Keratinocyte (primary cell): ENCODE results near the gene RGS3. TPM values are rescaled to one million over a fixed set of nuclear protein-coding genes. Genes with fewer than 3 reads are reported as not detected.

ENCODE experiments used
- DNase-seq: peaks from one replicate; pipeline ENCODE4 v3.0.0-alpha.2; 2011; ENCODE audit warnings: low read depth, missing footprints, low spot score
- FAIRE-seq: peaks from 2 replicates; lab custom pipeline; 2011; peaks lifted over from hg19 to GRCh38; lab: Jason Lieb, UNC
- H2AFZ ChIP-seq: 2 replicates; pipeline ENCODE4 v1.6.0; 2012; ENCODE audit warnings: low read length, control low read depth, inconsistent platforms; ENCODE audit not compliant: control insufficient read depth
- H3K27ac ChIP-seq: 2 replicates; pipeline ENCODE4 v1.5.1; 2011; ENCODE audit warnings: low read length; ENCODE audit not compliant: control insufficient read depth, insufficient read depth
- H3K27me3 ChIP-seq: 3 replicates; pipeline ENCODE4 v1.6.0; 2011; ENCODE audit warnings: low read length; ENCODE audit not compliant: control insufficient read depth, insufficient read depth; ENCODE audit errors: extremely low read depth
- H3K36me3 ChIP-seq, 2 experiments: 2 replicates in 1 of 2; 3 replicates in 1 of 2; pipeline ENCODE4 v1.5.1; 2011; ENCODE audit warnings: low read length in 2 of 2, mild to moderate bottlenecking in 1 of 2; ENCODE audit not compliant: control insufficient read depth in 2 of 2, insufficient read depth in 2 of 2; ENCODE audit errors: extremely low read depth in 1 of 2
- H3K4me1 ChIP-seq: 3 replicates; pipeline ENCODE4 v1.5.1; 2011; ENCODE audit warnings: low read length; ENCODE audit not compliant: control insufficient read depth, insufficient read depth; ENCODE audit errors: extremely low read depth
- H3K4me2 ChIP-seq: 3 replicates; pipeline ENCODE4 v1.6.0; 2011; ENCODE audit warnings: low read depth, low read length; ENCODE audit not compliant: control insufficient read depth, insufficient read depth; ENCODE audit errors: extremely low read depth
- H3K4me3 ChIP-seq, 3 experiments: fragments of 200-600 bp in 1 of 3; sonication (generic) in 1 of 3; 2 replicates in 2 of 3; 3 replicates in 1 of 3; pipeline ENCODE4 v1.5.1; 2011 to 2016; ENCODE audit warnings: low read length in 3 of 3, mild to moderate bottlenecking in 3 of 3, control low read depth in 2 of 3, inconsistent platforms in 1 of 3, low read depth in 1 of 3, mixed read lengths in 1 of 3, mixed run types in 1 of 3, moderate library complexity in 1 of 3; ENCODE audit not compliant: control insufficient read depth in 2 of 3, insufficient read depth in 2 of 3; ENCODE audit errors: extremely low read depth in 1 of 3
- H3K79me2 ChIP-seq: 2 replicates; pipeline ENCODE4 v1.6.0; 2012; ENCODE audit warnings: low read length; ENCODE audit not compliant: control insufficient read depth, insufficient read depth
- H3K9ac ChIP-seq: 3 replicates; pipeline ENCODE4 v1.6.0; 2011; ENCODE audit warnings: low read length; ENCODE audit not compliant: control insufficient read depth, insufficient read depth; ENCODE audit errors: extremely low read depth
- H3K9me1 ChIP-seq: 3 replicates; pipeline ENCODE4 v1.6.0; 2011; ENCODE audit warnings: low read length; ENCODE audit not compliant: control insufficient read depth, insufficient read depth; ENCODE audit errors: extremely low read depth
- H3K9me3 ChIP-seq: 2 replicates; pipeline ENCODE4 v1.5.1; 2012; ENCODE audit warnings: low read depth, low read length; ENCODE audit not compliant: control insufficient read depth
- H4K20me1 ChIP-seq: 3 replicates; pipeline ENCODE4 v1.6.0; 2011; ENCODE audit warnings: low read length; ENCODE audit not compliant: control insufficient read depth, insufficient read depth; ENCODE audit errors: extremely low read depth
- CTCF ChIP-seq, 3 experiments: IDR thresholded peaks in 1 of 3; conservative IDR thresholded peaks in 1 of 3; optimal IDR thresholded peaks in 1 of 3; 2 replicates in 2 of 3; 3 replicates in 1 of 3; pipeline versions ENCODE3 to v1.5.1; 2011; ENCODE audit warnings: low read length in 3 of 3, mild to moderate bottlenecking in 3 of 3, moderate library complexity in 2 of 3, control low read depth in 1 of 3, inconsistent platforms in 1 of 3; ENCODE audit not compliant: insufficient read depth in 2 of 3; ENCODE audit errors: extremely low read depth in 1 of 3
- EZH2 ChIP-seq: IDR thresholded peaks from one replicate; pipeline ENCODE4 v1.6.1; 2012; ENCODE audit warnings: inconsistent platforms, mild to moderate bottlenecking, low read length, moderate library complexity
- dilution Hi-C: fragments of 300-500 bp; cut with MboI; formaldehyde crosslinking; loops from one replicate; pipeline ENCODE4 v1.7.0; 2020; ENCODE audit warnings: low sequenced_read_pairs; ENCODE audit not compliant: extremely low pct_ligation_motif_present
- polyA plus RNA-seq, 5 experiments: library from polyadenylated mRNA; depleted of rRNA in 3 of 5; stranded (reverse) in 3 of 5; stranded (forward) in 1 of 5; unstranded in 1 of 5; fragments of >200 nt; gene quantifications; 1 replicate in 1 of 5; 2 replicates in 3 of 5; 3 replicates in 1 of 5; pipeline versions ENCODE4 v1.2.1 to v1.2.3, GENCODE V29; 2011 to 2012; ENCODE audit warnings: missing spikeins in 2 of 5, low read depth in 1 of 5, low replicate concordance in 1 of 5

Gene RGS3
- polyA plus RNA-seq, 1 donor (not counting 4 experiments of a cell fraction or from before 2014, with no cell fraction given), result 19.6 TPM

- Histone ChIP-seq H3K4me1 (peaks cover 4% of the 10 kb centered on the region), H3K27me3 (no peaks in the 10 kb centered on the region), H2AFZ (no peak overlapping the region), H3K4me3 (no peak overlapping the region), H3K9ac (no peak overlapping the region), H3K4me2 (no peak overlapping the region), H3K79me2 (no peaks in the 10 kb centered on the region), H3K27ac (no peak overlapping the region), H3K9me1 (peaks cover 2% of the 10 kb centered on the region), H3K36me3 (no peaks in the 10 kb centered on the region), H4K20me1 (no peaks in the 10 kb centered on the region), H3K9me3 (no peaks in the 10 kb centered on the region)
- FAIRE-seq, result no peak
- dilution Hi-C loops, result no loop called here
- TF ChIP-seq EZH2 (no peak), CTCF (optimal IDR thresholded peaks at IDR 0.05 in 1 of 3, IDR thresholded peaks at IDR 0.05 in 1 of 3, conservative IDR thresholded peaks at IDR 0.05 in 1 of 3; ENCODE audit: extremely low read depth in 1 of 3, insufficient read depth in 2 of 3, low read length in 3 of 3) (no peak)
- DNase-seq, result no peak
These were observed 53.5 kb downstream of the RGS3 start for GRCh38 chr9:113516840-113517577.

- no peaks in the 10 kb centered on the region for H3K36me3 ChIP-seq
- no peak overlapping the region for H3K4me3 ChIP-seq
- no peak overlapping the region for H3K9ac ChIP-seq
- TF ChIP-seq EZH2 (no peak), CTCF (optimal IDR thresholded peaks at IDR 0.05 in 1 of 3, IDR thresholded peaks at IDR 0.05 in 1 of 3, conservative IDR thresholded peaks at IDR 0.05 in 1 of 3; ENCODE audit: extremely low read depth in 1 of 3, insufficient read depth in 2 of 3, low read length in 3 of 3) (no peak)
- H3K4me2 ChIP-seq, result peak overlapping the region; percentile 3
- H3K9me3 ChIP-seq, result no peaks in the 10 kb centered on the region
- H4K20me1 ChIP-seq, result no peaks in the 10 kb centered on the region
- no peaks in the 10 kb centered on the region for H3K9me1 ChIP-seq
- dilution Hi-C loops, result no loop called here
- peaks cover 4% of the 10 kb centered on the region for H3K4me1 ChIP-seq
- no peak overlapping the region for H3K27ac ChIP-seq
- DNase-seq (no peak), FAIRE-seq (no peak)
- no peak overlapping the region for H2AFZ ChIP-seq
- H3K27me3 ChIP-seq, result no peaks in the 10 kb centered on the region
- no peaks in the 10 kb centered on the region for H3K79me2 ChIP-seq
These were observed 56.0 kb downstream of the RGS3 start for GRCh38 chr9:113519426-113520108.
